GM18526 (cell line): ENCODE measurements around the gene SLC5A1.

Experiments
- POLR2A ChIP-seq: IDR thresholded peaks from 3 replicates; pipeline ENCODE4 v1.6.1; 2011; ENCODE audit not compliant: insufficient read length; ENCODE audit errors: extremely low read depth

The SLC5A1 gene

DNA sequence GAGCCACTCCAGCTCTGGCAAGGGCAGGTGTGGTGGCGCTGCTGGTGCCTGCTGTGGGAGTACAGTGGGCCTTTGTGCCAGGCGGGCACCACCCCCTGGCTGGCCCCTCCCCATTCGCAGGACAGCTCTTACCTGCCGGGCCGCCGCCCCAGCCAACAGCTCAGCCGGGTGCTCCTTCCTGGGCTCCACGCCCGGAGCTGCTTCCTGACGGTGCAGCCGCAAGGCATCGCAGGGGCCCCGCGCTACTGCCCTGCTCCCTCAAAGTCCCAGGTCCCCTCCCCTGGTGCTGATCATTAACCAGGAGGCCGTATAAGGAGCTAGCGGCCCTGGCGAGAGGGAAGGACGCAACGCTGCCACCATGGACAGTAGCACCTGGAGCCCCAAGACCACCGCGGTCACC, at the start of gene SLC5A1:
Gene SLC5A1 (plus strand): TSS at position 338 of the 400 bp plus-strand sequence. CDS start 21 bp downstream, at position 359.
- TF ChIP-seq POLR2A: no peak

GRCh38 chr22:31995046-31995445, 48.0 kb upstream of the SLC5A1 start:
- TF ChIP-seq POLR2A: no peak

DNA sequence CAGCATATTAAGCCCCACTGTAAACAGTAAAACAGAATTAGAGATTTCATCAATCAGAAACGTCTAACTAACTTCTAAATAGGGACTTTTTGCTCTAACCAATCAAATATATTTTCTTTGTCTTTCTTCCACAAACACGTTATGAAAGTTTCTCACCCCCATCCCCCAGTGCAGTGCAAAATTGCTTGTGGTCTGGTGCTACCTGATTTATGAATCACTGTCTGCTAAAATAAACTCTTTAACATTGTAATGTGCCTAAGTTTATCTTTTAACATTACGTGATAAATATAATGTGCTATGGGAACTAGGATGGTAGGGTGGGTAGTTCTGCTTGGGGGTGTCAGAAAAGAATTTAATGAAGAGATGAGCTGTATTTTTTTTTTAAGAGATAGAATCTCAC, 47.3 kb upstream of the SLC5A1 start:
- TF ChIP-seq POLR2A: no peak

DNA sequence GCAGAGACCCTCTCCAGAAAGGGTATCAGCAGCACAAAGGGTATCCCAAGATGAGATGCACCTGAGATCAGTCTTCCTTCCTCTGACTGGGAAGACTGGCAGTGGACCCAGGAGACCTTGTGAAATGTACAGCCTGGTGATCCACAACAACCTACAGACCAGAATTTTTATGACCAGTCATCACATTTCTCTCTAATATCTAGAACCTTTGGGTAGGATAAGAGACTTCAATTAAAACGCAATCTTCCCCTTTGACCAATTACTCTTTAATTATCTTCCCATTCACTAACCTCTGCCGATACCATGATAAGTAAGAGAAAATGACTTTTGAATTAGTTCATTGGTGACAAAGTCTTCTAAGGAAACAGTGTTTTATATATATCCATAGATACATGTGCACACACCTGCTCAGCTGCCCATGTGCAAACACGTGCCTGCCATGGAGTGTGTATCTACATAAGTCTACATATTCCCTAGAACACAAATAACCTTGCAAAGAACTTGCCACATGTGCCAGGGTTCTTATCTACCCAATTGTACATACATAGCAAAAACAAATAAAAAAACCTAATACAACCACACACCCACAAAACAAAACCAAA, 44.2 kb upstream of the SLC5A1 start:
- TF ChIP-seq POLR2A: no peak

DNA sequence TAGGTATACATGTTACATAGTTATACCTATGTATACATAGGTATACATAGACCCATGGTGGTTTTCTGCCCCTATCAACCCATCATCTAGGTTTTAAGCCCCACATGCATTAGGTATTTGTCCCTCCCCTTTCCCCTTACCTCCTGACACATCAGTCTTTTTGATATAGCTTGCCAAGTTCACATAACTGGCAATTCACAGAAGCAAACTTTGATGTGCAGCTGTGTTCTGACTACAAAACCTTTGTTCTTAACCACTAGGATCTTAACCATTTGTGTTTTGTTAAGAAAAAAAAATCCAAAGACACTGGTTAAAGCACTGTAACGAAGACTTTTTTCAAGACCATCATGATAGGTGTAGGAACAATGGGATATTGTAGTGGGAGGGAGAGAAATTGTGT, 42.9 kb upstream of the SLC5A1 start:
- TF ChIP-seq POLR2A: no peak

DNA sequence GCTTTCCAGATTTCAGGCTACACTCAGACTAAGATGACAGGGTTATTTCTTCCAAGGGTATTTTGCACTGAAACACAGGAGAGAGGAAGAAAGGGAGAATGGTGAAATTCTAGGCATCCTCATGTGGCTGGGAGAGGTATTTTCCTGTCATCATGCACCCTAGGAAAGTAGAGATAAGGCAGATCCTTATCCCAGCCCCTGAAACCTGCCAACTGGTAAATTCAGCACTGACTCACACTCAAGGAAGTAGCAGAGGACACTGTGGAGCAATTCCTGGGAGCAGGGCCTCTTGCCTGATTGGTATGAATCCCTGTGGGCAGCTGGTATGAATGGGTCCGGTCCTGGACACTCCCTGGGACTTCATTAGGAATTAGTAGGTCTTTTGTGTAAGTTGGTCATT, 37.6 kb upstream of the SLC5A1 start:
- no peak for TF ChIP-seq POLR2A

DNA sequence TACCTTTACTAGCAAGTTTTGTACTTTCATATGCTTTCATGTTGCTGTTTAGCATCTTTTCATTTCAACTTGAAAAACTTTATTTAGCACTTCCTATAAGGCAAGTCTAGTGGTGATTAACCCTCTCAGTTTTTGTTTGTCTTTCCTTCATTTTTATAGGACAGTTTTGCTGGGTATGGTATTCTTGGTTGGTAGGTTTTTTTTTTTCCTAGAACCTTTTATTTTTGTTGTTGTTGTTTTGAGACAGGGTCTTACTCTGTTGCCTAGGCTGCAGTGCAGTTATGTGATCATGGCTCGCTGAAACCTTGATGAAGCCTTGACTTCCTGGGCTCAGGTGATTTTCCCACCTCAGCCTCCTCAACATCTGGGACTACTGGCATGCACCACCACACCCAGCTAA, 29.9 kb upstream of the SLC5A1 start:
- TF ChIP-seq POLR2A: no peak

- TF ChIP-seq POLR2A: no peak
These were observed 27.0 kb upstream of the SLC5A1 start for GRCh38 chr22:32016081-32016480.

DNA sequence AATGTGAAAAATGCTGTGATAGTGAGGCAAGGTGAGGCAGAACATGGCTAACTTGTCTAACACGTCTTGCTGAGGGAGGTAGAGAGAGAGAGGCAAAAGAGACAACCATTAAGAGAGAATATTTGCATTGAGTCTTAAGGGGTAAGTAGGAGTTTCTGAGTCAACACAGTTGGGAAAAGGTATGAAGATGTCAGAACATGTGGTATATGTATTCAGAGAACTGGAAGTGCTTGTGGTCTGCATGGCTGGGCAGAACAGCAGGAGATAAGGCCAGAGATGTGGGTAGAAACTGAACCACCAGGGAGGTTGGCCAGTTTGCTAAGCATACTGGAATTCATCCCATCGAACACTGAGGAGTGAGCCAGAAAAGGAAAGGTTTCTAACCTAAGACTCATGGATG, 25.0 kb upstream of the SLC5A1 start:
- TF ChIP-seq POLR2A: no peak

- TF ChIP-seq POLR2A: no peak
These were observed 22.9 kb upstream of the SLC5A1 start for GRCh38 chr22:32020117-32020516.

GRCh38 chr22:32021716-32022115, 21.3 kb upstream of the SLC5A1 start:
- no peak for TF ChIP-seq POLR2A

DNA sequence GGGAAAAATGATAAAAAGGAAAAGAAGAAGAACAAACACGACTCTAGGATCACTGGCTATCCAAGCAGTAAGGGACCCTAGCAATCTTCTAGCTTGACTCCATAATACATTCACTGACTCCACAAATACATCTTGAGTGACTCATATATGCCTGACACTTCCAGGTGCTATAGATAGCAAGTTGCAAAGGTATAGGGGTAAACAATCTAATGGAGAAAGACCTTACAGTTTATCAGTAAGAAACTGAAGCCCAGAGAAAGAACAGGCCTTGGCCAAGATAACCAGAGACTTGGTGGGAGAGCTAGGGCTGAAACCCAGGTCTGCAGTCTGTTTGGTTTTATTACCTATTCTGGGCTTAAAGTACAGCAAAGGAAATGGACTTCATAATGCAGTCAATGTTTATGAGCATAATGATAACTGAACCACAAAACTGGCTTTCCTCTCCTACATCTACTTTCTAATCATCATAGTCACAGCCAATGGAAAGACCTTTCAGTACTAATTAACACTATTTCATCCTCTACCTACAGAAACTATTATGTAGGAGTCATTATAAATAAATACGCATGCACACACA, 19.7 kb upstream of the SLC5A1 start:
- TF ChIP-seq POLR2A: no peak

DNA sequence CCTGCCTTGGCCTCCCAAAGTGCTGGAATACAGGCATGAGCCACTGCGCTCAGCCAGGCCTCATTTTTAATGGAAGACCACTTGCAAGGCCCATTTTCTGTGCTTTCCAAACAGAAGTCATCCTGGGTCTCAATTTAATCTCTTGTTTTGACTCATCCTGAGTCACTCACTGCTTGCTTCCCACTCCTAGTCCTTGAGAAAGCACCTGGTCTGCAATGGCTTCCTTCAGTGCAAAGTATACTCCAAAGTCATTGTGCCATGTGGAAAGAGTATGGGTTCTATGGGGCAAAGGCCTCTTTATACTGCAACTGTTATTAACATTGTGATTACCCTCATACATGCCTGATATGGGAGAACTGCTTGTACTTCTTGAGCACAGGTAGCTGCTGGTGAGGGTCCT, 18.3 kb upstream of the SLC5A1 start:
- TF ChIP-seq POLR2A: no peak

DNA sequence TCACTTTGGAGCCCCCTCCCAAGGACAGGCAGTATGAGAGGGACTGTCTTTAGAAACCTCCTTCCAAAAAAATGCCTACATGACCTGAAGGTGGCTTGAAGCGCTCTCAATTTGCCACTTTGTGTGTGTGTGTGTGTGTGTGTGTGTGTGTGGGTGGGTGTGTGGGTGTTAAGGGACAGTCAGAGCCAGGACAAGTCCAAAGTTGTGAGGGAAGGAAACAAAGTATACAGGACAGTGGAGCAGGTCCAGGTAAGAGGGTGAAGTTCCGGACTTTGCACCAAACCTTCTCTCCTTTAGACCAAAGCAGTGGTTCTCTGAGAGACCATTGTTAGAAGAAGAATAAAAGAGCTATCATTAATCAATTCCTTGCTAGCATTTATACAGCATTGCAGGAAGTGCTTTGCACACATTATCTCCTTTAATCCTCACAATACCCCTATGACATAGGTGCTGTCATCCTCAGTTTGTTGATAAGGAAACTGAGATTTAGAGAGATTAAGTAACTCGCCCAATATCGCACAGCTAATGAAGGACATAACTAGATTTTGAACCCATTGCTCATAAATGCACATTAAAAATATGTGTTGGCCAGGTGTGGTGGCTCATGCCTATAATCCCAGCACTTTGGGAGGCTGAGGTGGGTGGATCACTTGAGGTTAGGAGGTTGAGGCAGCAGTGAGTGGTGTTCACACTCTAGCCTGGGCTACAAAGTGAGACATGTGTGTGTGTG, 12.4 kb upstream of the SLC5A1 start:
- no peak for TF ChIP-seq POLR2A

- TF ChIP-seq POLR2A: no peak
These were observed 11.6 kb upstream of the SLC5A1 start for GRCh38 chr22:32031466-32031865.

- no peak for TF ChIP-seq POLR2A
These were observed 8.8 kb upstream of the SLC5A1 start for GRCh38 chr22:32034275-32034674.
